ENCODE data around the gene ATP4A.

Gene ATP4A

GRCh38 chr19:35506011-35506410, 57.4 kb downstream of the ATP4A start:
- Histone ChIP-seq H3K9me3 (ENCODE audit: low read length) (no peaks in the 10 kb centered on the region), H3K27ac (ENCODE audit: low read depth, low read length) (no peak overlapping the region), H3K9ac (ENCODE audit: low read length) (no peak overlapping the region), H3K4me3 (ENCODE audit: low read depth in 1 of 2, low read length in 2 of 2) (no peak overlapping the region), H3K36me3 (ENCODE audit: insufficient read depth, low read length) (no peaks in the 10 kb centered on the region), H3K4me1 (ENCODE audit: insufficient read depth, low read length) (no peaks in the 10 kb centered on the region), H3K27me3 (ENCODE audit: control insufficient read depth in 1 of 2, insufficient read depth in 2 of 2, low read length in 2 of 2) (peaks cover 14 to 21% of the 10 kb centered on the region in 2 donors)

GRCh38 chr19:35502751-35503150, 60.7 kb downstream of the ATP4A start:
- H3K9me3 ChIP-seq (ENCODE audit: low read length), result no peaks in the 10 kb centered on the region
- peaks cover 0 to 1% of the 10 kb centered on the region in 2 donors for H3K27me3 ChIP-seq (ENCODE audit: control insufficient read depth in 1 of 2, insufficient read depth in 2 of 2, low read length in 2 of 2)
- no peak overlapping the region for H3K4me3 ChIP-seq (ENCODE audit: low read depth in 1 of 2, low read length in 2 of 2)
- H3K27ac ChIP-seq (ENCODE audit: low read depth, low read length), result no peak overlapping the region
- H3K4me1 ChIP-seq (ENCODE audit: insufficient read depth, low read length), result no peaks in the 10 kb centered on the region
- H3K9ac ChIP-seq (ENCODE audit: low read length), result no peak overlapping the region
- no peaks in the 10 kb centered on the region for H3K36me3 ChIP-seq (ENCODE audit: insufficient read depth, low read length)

- Histone ChIP-seq H3K9me3 (ENCODE audit: low read length) (no peaks in the 10 kb centered on the region), H3K4me3 (ENCODE audit: low read depth in 1 of 2, low read length in 2 of 2) (no peak overlapping the region)
These were observed 61.8 kb downstream of the ATP4A start for GRCh38 chr19:35501684-35502083.

GRCh38 chr19:35500611-35501010, 62.8 kb downstream of the ATP4A start:
- Histone ChIP-seq H3K27ac (ENCODE audit: low read depth, low read length) (no peak overlapping the region), H3K4me3 (ENCODE audit: low read depth in 1 of 2, low read length in 2 of 2) (no peak overlapping the region), H3K4me1 (ENCODE audit: insufficient read depth, low read length) (peaks cover 1% of the 10 kb centered on the region), H3K27me3 (ENCODE audit: control insufficient read depth in 1 of 2, insufficient read depth in 2 of 2, low read length in 2 of 2) (no peaks in the 10 kb centered on the region), H3K9me3 (ENCODE audit: low read length) (no peaks in the 10 kb centered on the region), H3K36me3 (ENCODE audit: insufficient read depth, low read length) (no peaks in the 10 kb centered on the region), H3K9ac (ENCODE audit: low read length) (no peak overlapping the region)

More at GRCh38 chr19:35501684-35502083, 61.8 kb downstream of the ATP4A start:
- Histone ChIP-seq H3K9ac (ENCODE audit: low read length) (no peak overlapping the region), H3K27me3 (ENCODE audit: control insufficient read depth in 1 of 2, insufficient read depth in 2 of 2, low read length in 2 of 2) (no peaks in the 10 kb centered on the region), H3K4me1 (ENCODE audit: insufficient read depth, low read length) (no peaks in the 10 kb centered on the region), H3K36me3 (ENCODE audit: insufficient read depth, low read length) (no peaks in the 10 kb centered on the region), H3K27ac (ENCODE audit: low read depth, low read length) (no peak overlapping the region)
